ENCODE data around the gene MAP3K13. TPM values are rescaled to one million over a fixed set of nuclear protein-coding genes. Genes with fewer than 3 reads are reported as not detected.

Gene MAP3K13
- total RNA-seq, 1 experiment from 2014 or later = 21.0 TPM

GRCh38 chr3:185405243-185405642, 42.3 kb downstream of the MAP3K13 start (continued):
- TF ChIP-seq CTCF (IDR thresholded peaks at IDR 0.05 in 2 of 3, conservative IDR thresholded peaks at IDR 0.05 in 1 of 3; ENCODE audit: borderline replicate concordance in 1 of 3, insufficient read depth in 1 of 3, low read depth in 2 of 3, low read length in 2 of 3) (no peak), ZFX (IDR thresholded peaks at IDR 0.05) (no peak), ELF1 (IDR thresholded peaks at IDR 0.05; ENCODE audit: borderline replicate concordance, low read depth) (no peak), EGR1 (IDR thresholded peaks at IDR 0.05; ENCODE audit: low read depth) (no peak), JUND (IDR thresholded peaks at IDR 0.05) (no peak), MAX (IDR thresholded peaks at IDR 0.05) (no peak)

- H3K9me3 ChIP-seq (ENCODE audit: control insufficient read depth in 1 of 2, insufficient read depth in 1 of 2, low read depth in 1 of 2, low read length in 2 of 2) = no peaks in the 10 kb centered on the region
- ChIA-PET RAD21 (ENCODE audit: low non-redundant PET in 1 of 2, low total read pairs in 2 of 2, uncharacterized antibody in 2 of 2, unreplicated experiment in 2 of 2) (no interaction called here), CTCF (no interaction called here), POLR2A (no interaction called here)
- intact Hi-C loops (cut with micrococcal nuclease) = no loop called here
- no TSS peak for BruUV-seq (replicated peaks)
- H3K4me1 ChIP-seq (ENCODE audit: control insufficient read depth in 1 of 2, insufficient read depth in 2 of 2, low read length in 2 of 2) = no peaks in the 10 kb centered on the region
- H3K9me2 ChIP-seq (ENCODE audit: insufficient read depth) = no peaks in the 10 kb centered on the region
- no peaks in the 10 kb centered on the region for H3K36me3 ChIP-seq (ENCODE audit: control insufficient read depth in 1 of 2, insufficient read depth in 2 of 2, low read length in 2 of 2)
- H4K20me1 ChIP-seq (ENCODE audit: insufficient read depth) = no peaks in the 10 kb centered on the region
- H3K4me2 ChIP-seq (ENCODE audit: low read length) = no peak overlapping the region
- H3K4me3 ChIP-seq (replicated peaks in 1 of 2; ENCODE audit: low read depth in 1 of 2, low read length in 2 of 2) = no peak overlapping the region
- H3K27ac ChIP-seq (ENCODE audit: low read depth, low read length) = no peak overlapping the region
- ATAC-seq = no peak
- no peak for DNase-seq (ENCODE audit: low read depth, low spot score)
- H3K9ac ChIP-seq (ENCODE audit: low read length) = no peak overlapping the region
- H3K27me3 ChIP-seq (ENCODE audit: insufficient read depth, low read length) = no peaks in the 10 kb centered on the region
- H3K79me2 ChIP-seq (ENCODE audit: insufficient read depth, low read length) = no peaks in the 10 kb centered on the region
- H2AFZ ChIP-seq (ENCODE audit: low read depth, low read length, poor library complexity, severe bottlenecking) = no peak overlapping the region
- TF ChIP-seq ZBTB33 (IDR thresholded peaks at IDR 0.05; ENCODE audit: extremely low read depth, insufficient replicate concordance, low read length) (no peak), MAX (IDR thresholded peaks at IDR 0.05) (no peak), POLR2AphosphoS5 (IDR thresholded peaks at IDR 0.05; ENCODE audit: low read depth, low read length) (no peak), ATF3 (IDR thresholded peaks at IDR 0.05) (no peak), SRF (IDR thresholded peaks at IDR 0.05; ENCODE audit: low read depth) (no peak), JUND (IDR thresholded peaks at IDR 0.05) (no peak), REST (IDR thresholded peaks at IDR 0.05; ENCODE audit: low read depth) (no peak), CBX3 (IDR thresholded peaks at IDR 0.05; ENCODE audit: low read depth) (no peak), ELF1 (IDR thresholded peaks at IDR 0.05; ENCODE audit: borderline replicate concordance, low read depth) (no peak), TCF7L2 (IDR thresholded peaks at IDR 0.05; ENCODE audit: borderline replicate concordance, extremely low read depth, insufficient read depth, insufficient read length) (no peak), ZNF274 (IDR thresholded peaks at IDR 0.05; ENCODE audit: low read depth, low read length) (no peak), EZH2phosphoT487 (IDR thresholded peaks at IDR 0.05; ENCODE audit: borderline replicate concordance) (no peak), ZFX (IDR thresholded peaks at IDR 0.05) (no peak), EZH2 (IDR thresholded peaks at IDR 0.05) (no peak), CEBPB (IDR thresholded peaks at IDR 0.05; ENCODE audit: low read depth) (no peak), YY1 (IDR thresholded peaks at IDR 0.05; ENCODE audit: extremely low read depth, insufficient replicate concordance, low read depth, low read length) (no peak)
Observed at GRCh38 chr3:185405664-185406063, 42.7 kb downstream of the MAP3K13 start.

Data from HCT116 (cell line).